Smooth muscle cell (in vitro differentiated cells): ENCODE measurements around the gene KYNU. TPM values are rescaled to one million over a fixed set of nuclear protein-coding genes. Genes with fewer than 3 reads are reported as not detected.
"Not testable (repeated sequence)": the region's sequence is repeated elsewhere in the genome, so short reads cannot be mapped to it uniquely, and the experiment has no call there.

Experiments used
- DNase-seq: peaks from one replicate; lab custom pipeline; 2025; ENCODE audit not compliant: unreplicated experiment; lab: John Stamatoyannopoulos, UW
- H2AFZ ChIP-seq: fragments of 200-600 bp; sonication (generic); 2 replicates; pipeline ENCODE4 v1.6.0; 2016; ENCODE audit warnings: antibody characterized with exemption, low read depth, mild to moderate bottlenecking
- H3F3A ChIP-seq: fragments of 200-600 bp; sonication (generic); 2 replicates; pipeline ENCODE4 v1.6.0; 2017; ENCODE audit warnings: antibody characterized with exemption, low read depth
- H3K27ac ChIP-seq: fragments of 200-600 bp; sonication (generic); 2 replicates; pipeline ENCODE4 v1.5.1; 2016; ENCODE audit warnings: low read depth, mild to moderate bottlenecking
- H3K27me3 ChIP-seq: fragments of 200-600 bp; sonication (generic); 2 replicates; pipeline ENCODE4 v1.6.1; 2016; ENCODE audit warnings: low read depth, mild to moderate bottlenecking
- H3K36me3 ChIP-seq: fragments of 200-600 bp; sonication (generic); 2 replicates; pipeline ENCODE4 v1.5.1; 2016; ENCODE audit warnings: low read depth
- H3K4me1 ChIP-seq: fragments of 200-600 bp; sonication (generic); 2 replicates; pipeline ENCODE4 v1.5.1; 2016; ENCODE audit warnings: low read depth
- H3K4me2 ChIP-seq: fragments of 200-600 bp; sonication (generic); 2 replicates; pipeline ENCODE4 v1.6.0; 2016; ENCODE audit warnings: mild to moderate bottlenecking
- H3K4me3 ChIP-seq: fragments of 200-600 bp; sonication (generic); 2 replicates; pipeline ENCODE4 v1.5.1; 2016; ENCODE audit warnings: mild to moderate bottlenecking
- H3K79me2 ChIP-seq: fragments of 200-600 bp; sonication (generic); 2 replicates; pipeline ENCODE4 v1.6.0; 2016; ENCODE audit warnings: low read depth, mild to moderate bottlenecking
- H3K9ac ChIP-seq: fragments of 200-600 bp; sonication (generic); 2 replicates; pipeline ENCODE4 v1.6.0; 2016; ENCODE audit warnings: low read depth
- H3K9me3 ChIP-seq: fragments of 200-600 bp; sonication (generic); replicated peaks from 2 replicates; pipeline ENCODE4 v1.5.1; 2016; ENCODE audit warnings: low read depth
- H4K20me1 ChIP-seq: fragments of 200-600 bp; sonication (generic); 2 replicates; pipeline ENCODE4 v1.6.0; 2016; ENCODE audit warnings: low read depth
- WGBS: methylation state at CpG from one replicate; pipeline ENCODE4 v1.1.7; 2016; ENCODE audit warnings: low lambda C conversion rate; 5-methylcytosine and 5-hydroxymethylcytosine counted together
- polyA plus RNA-seq: library from polyadenylated mRNA; unstranded; fragments of >200 nt; fragmentation: Nextera tagmentation; extraction: Ambion mirVana; gene quantifications from 2 replicates; pipeline ENCODE4 v1.2.1, GENCODE V29; 2016
- total RNA-seq: library from RNA; depleted of rRNA; stranded (reverse); fragments of >200 nt; gene quantifications from 2 replicates; pipeline ENCODE4 v1.2.3, GENCODE V29; 2014
- TF ChIP-seq, protein P1 (sequence below): fragments of 200-600 bp; sonication (generic); IDR thresholded peaks from 2 replicates; pipeline ENCODE4 v1.5.1; 2017; ENCODE audit warnings: borderline replicate concordance, mild to moderate bottlenecking, antibody characterized with exemption; ENCODE audit not compliant: insufficient read depth, poor library complexity, severe bottlenecking

KYNU gene
- total and polyA plus RNA-seq, 2 experiments from 2014 or later, result 5.7 to 16.0 TPM

DNA sequence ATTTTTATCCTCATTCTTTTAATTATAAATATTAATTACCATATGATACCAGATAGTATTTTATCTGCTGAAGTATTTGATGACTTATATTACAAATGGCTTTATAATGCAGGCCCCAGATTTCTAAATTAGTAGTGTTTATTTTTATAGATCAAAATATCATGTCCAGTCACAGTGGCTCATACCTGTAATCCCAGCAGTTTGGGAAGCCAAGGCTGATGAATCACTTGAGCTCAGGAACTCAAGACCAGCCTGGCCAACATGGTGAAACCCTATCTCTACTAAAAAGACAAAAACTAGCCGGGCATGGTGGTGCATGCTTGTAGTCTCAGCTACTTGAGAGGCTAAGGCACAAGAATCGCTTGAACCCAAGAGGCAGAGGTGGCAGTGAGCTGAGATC, 151.7 kb downstream of the KYNU start:
- Histone ChIP-seq H3K27ac (no peak overlapping the region), H4K20me1 (no peaks in the 10 kb centered on the region), H3K4me3 (no peak overlapping the region), H3K9me3 (no peaks in the 10 kb centered on the region), H3F3A (no peaks in the 10 kb centered on the region), H3K9ac (no peak overlapping the region), H3K4me2 (no peak overlapping the region), H3K36me3 (no peaks in the 10 kb centered on the region), H2AFZ (no peak overlapping the region), H3K4me1 (peaks cover 4% of the 10 kb centered on the region), H3K79me2 (no peaks in the 10 kb centered on the region), H3K27me3 (peaks cover 36% of the 10 kb centered on the region)
- TF ChIP-seq, protein P1, sequence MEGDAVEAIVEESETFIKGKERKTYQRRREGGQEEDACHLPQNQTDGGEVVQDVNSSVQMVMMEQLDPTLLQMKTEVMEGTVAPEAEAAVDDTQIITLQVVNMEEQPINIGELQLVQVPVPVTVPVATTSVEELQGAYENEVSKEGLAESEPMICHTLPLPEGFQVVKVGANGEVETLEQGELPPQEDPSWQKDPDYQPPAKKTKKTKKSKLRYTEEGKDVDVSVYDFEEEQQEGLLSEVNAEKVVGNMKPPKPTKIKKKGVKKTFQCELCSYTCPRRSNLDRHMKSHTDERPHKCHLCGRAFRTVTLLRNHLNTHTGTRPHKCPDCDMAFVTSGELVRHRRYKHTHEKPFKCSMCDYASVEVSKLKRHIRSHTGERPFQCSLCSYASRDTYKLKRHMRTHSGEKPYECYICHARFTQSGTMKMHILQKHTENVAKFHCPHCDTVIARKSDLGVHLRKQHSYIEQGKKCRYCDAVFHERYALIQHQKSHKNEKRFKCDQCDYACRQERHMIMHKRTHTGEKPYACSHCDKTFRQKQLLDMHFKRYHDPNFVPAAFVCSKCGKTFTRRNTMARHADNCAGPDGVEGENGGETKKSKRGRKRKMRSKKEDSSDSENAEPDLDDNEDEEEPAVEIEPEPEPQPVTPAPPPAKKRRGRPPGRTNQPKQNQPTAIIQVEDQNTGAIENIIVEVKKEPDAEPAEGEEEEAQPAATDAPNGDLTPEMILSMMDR, result no peak
- 88% methylated on average over 2 of the region's 2 CpGs for WGBS
- DNase-seq, result no peak

DNA sequence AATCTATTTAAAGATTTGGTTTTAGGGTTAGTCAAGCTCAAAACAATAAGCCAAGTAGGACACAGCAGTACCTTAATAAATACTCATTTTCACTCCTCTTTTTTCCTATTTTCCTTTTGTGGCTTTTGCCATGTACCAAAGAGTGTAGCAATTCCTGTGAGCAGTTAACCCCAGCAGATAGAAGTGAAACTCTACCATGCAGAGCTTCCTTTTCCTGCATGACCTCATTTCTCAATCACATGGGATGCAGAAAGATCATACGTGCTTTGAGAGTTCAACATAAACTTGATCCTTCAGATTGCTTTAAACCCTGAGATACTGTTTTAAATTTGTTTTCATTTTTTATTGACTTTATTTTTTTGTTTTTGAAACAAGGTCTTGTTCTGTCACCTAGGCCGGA, 152.7 kb downstream of the KYNU start:
- H3K27ac ChIP-seq, result no peak overlapping the region
- DNase-seq, result no peak
- no peaks in the 10 kb centered on the region for H3F3A ChIP-seq
- no peak overlapping the region for H3K4me2 ChIP-seq
- H3K9me3 ChIP-seq, result no peaks in the 10 kb centered on the region
- H2AFZ ChIP-seq, result no peak overlapping the region
- peaks cover 26% of the 10 kb centered on the region for H3K27me3 ChIP-seq
- H3K79me2 ChIP-seq, result no peaks in the 10 kb centered on the region
- no peaks in the 10 kb centered on the region for H3K4me1 ChIP-seq
- H3K9ac ChIP-seq, result no peak overlapping the region
- TF ChIP-seq, protein P1, result no peak
- no peaks in the 10 kb centered on the region for H4K20me1 ChIP-seq
- WGBS, result 85% methylated on average over 2 of the region's 2 CpGs
- no peak overlapping the region for H3K4me3 ChIP-seq
- H3K36me3 ChIP-seq, result no peaks in the 10 kb centered on the region

DNA sequence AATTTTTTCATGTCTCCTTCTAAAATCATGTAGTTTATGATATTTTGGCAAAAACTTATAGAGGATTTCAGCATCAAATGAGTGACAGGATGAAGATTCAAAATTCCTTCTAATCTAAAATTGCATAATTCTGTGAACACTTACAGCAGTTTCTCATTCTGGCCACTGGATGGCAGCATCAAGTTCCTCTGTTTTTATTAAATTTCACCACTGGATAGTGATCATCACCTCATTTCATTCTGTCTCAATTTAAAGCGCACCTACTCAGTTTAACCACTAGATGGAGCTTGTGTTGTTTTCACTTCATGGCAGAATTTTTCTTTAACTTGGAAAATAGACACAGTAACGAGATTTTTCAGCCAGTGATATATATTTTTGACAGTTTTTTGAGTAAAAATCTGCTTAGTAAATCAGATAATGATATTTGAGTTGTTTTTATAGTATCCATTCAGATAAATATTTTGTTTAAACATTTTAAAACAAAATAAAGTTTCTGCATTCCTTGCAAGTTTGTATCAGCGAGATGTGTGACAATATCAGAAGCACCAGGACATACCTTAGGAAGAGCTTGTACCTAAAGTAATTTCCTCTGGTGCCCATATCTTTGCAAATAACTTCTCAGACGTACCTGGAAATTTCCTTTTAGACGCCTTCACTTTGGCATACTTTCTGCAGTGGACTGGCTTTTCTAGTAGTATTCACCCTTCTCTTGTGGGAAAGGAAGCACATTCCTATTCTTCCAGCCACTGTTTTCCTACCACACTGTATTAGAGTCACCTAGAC, 157.0 kb downstream of the KYNU start:
- no peaks in the 10 kb centered on the region for H3K4me1 ChIP-seq
- H3K27ac ChIP-seq, result no peak overlapping the region
- no peaks in the 10 kb centered on the region for H3K27me3 ChIP-seq
- H3K4me2 ChIP-seq, result no peak overlapping the region
- H2AFZ ChIP-seq, result no peak overlapping the region
- no peak for DNase-seq
- no peaks in the 10 kb centered on the region for H3K9me3 ChIP-seq
- H3K36me3 ChIP-seq, result no peaks in the 10 kb centered on the region
- no peaks in the 10 kb centered on the region for H3F3A ChIP-seq
- no peak overlapping the region for H3K4me3 ChIP-seq
- 43% methylated on average over 5 of the region's 5 CpGs for WGBS
- no peak overlapping the region for H3K9ac ChIP-seq
- H3K79me2 ChIP-seq, result no peaks in the 10 kb centered on the region
- H4K20me1 ChIP-seq, result no peaks in the 10 kb centered on the region
- TF ChIP-seq, protein P1, result peak; percentile 98

DNA sequence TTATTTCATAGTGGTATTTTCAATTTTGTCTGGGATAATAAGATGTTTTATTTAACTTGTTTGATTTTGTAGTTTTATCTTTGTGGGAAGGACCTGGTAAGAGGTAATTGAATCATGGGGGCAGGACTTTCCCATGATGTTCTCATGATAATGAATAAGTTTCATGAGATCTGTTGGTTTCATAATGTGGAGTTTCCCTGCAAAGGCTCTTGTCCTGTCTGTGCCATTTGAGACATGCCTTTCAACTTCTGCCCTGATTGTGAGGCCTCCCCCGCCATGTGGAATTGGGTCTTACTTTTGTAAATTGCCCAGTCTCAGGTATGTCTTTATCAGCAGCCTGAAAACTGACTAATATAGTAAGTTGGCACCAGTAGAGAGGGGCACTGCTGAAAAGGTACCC, 174.0 kb downstream of the KYNU start:
- Histone ChIP-seq H3K9me3 (no peaks in the 10 kb centered on the region), H3K79me2 (no peaks in the 10 kb centered on the region), H2AFZ (no peak overlapping the region), H3K4me1 (no peaks in the 10 kb centered on the region), H3K27ac (no peak overlapping the region), H3K4me3 (no peak overlapping the region), H3F3A (no peaks in the 10 kb centered on the region), H3K36me3 (no peaks in the 10 kb centered on the region), H4K20me1 (no peaks in the 10 kb centered on the region), H3K9ac (no peak overlapping the region), H3K4me2 (no peak overlapping the region), H3K27me3 (no peaks in the 10 kb centered on the region)
- WGBS, result 96% methylated on average over 1 of the region's 1 CpG
- no peak for DNase-seq
- TF ChIP-seq, protein P1, result no peak

DNA sequence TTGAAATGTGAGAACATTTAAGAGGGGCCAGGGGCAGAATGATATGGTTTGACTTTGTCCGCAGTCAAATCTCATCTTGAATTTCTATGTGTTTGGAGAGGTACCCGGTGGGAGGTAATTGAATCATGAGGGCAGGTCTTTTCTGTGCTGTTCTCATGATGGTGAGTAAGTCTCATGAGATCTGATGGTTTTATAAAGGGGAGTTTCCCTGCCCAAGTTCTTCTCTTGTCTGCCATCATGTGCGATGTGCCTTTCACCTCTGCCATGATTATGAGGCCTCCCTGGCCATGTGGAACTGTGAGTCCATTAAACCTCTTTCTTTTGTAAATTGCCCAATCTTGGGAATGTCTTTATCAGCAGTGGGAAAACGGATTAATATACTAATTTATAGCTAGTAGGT, 176.0 kb downstream of the KYNU start:
- not testable (repeated sequence) for H3K27ac ChIP-seq, DNase-seq, H3K9me3 ChIP-seq, H3F3A ChIP-seq, H3K4me2 ChIP-seq, H3K27me3 ChIP-seq, H2AFZ ChIP-seq, H3K36me3 ChIP-seq, H3K4me1 ChIP-seq, H3K4me3 ChIP-seq, H4K20me1 ChIP-seq, H3K9ac ChIP-seq, H3K79me2 ChIP-seq
- WGBS, result 93% methylated on average over 4 of the region's 4 CpGs
